Activated B cell treated with CpG ODN at 0.5 μM for 24 hours (primary cell): ENCODE measurements around the gene SLC9A9. TPM values are rescaled to one million over a fixed set of nuclear protein-coding genes. Genes with fewer than 3 reads are reported as not detected.

ENCODE experiments used
- ATAC-seq: fragments of 200-7000 bp; cut with Tn5 transposase; one replicate; pipeline ENCODE4 v1.10.0; 2021; ENCODE audit warnings: low read depth, mild to moderate bottlenecking, moderate library complexity
- CTCF ChIA-PET: fragments of 350-600 bp; sonication (Branson Sonifier 250); formaldehyde crosslinking; loops from one replicate; lab custom pipeline; 2021; ENCODE audit warnings: antibody characterized with exemption; lab: Charles Lee
- POLR2A ChIA-PET: fragments of 350-600 bp; sonication (Branson Sonifier 250); formaldehyde crosslinking; loops from one replicate; lab custom pipeline; 2021; ENCODE audit warnings: antibody characterized with exemption; lab: Charles Lee
- DNase-seq: peaks from one replicate; pipeline ENCODE4 v3.0.0; 2022
- H3K27ac Mint-ChIP-seq: one replicate; pipeline ENCODE4 v1.8.0; 2020; ENCODE audit warnings: mixed read lengths
- H3K27me3 Mint-ChIP-seq: one replicate; pipeline ENCODE4 v1.8.0; 2021; ENCODE audit warnings: mixed read lengths
- H3K36me3 Mint-ChIP-seq: one replicate; pipeline ENCODE4 v1.8.0; 2021; ENCODE audit warnings: low read depth, mixed read lengths
- H3K4me1 Mint-ChIP-seq: one replicate; pipeline ENCODE4 v1.8.0; 2021; ENCODE audit warnings: mixed read lengths
- H3K4me3 Mint-ChIP-seq: one replicate; pipeline ENCODE4 v1.8.0; 2020; ENCODE audit warnings: mild to moderate bottlenecking, mixed read lengths
- H3K9me3 Mint-ChIP-seq: one replicate; pipeline ENCODE4 v1.8.0; 2020; ENCODE audit warnings: mixed read lengths
- intact Hi-C: fragments of 100-400 bp; cut with micrococcal nuclease; formaldehyde crosslinking; loops from one replicate; pipeline ENCODE4 v1.15.1; 2024
- total RNA-seq: library from RNA; stranded (reverse); gene quantifications from 2 replicates; pipeline ENCODE4 v1.2.3, GENCODE V29; 2022
- TF ChIP-seq, protein P1 (sequence below): fragments of 200-600 bp; IDR thresholded peaks from one replicate; pipeline ENCODE4 v1.8.0; 2022; ENCODE audit warnings: antibody characterized with exemption, mild to moderate bottlenecking

SLC9A9 gene
- total RNA-seq, 1 donor from 2014 or later: 9.4 TPM

DNA sequence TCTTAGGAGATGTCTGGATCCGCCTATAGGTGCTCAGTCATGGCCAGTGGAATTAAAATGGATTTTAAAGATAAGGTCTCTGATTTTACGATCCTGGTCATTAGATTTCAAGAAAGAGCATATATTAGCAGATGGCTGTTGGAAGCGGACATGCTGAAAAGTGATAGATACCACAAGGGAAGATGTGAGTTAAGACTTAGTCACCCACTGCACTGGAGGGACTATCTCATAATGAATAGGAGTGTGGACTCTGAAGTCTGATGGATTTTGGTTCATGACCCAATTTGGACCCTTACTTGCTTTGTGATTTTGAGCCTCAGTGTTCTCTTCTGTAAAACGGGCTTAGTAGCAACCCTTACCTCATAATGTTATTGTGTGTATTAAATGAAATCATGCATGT is 514.0 kb downstream of the SLC9A9 start:
- TF ChIP-seq, protein P1, sequence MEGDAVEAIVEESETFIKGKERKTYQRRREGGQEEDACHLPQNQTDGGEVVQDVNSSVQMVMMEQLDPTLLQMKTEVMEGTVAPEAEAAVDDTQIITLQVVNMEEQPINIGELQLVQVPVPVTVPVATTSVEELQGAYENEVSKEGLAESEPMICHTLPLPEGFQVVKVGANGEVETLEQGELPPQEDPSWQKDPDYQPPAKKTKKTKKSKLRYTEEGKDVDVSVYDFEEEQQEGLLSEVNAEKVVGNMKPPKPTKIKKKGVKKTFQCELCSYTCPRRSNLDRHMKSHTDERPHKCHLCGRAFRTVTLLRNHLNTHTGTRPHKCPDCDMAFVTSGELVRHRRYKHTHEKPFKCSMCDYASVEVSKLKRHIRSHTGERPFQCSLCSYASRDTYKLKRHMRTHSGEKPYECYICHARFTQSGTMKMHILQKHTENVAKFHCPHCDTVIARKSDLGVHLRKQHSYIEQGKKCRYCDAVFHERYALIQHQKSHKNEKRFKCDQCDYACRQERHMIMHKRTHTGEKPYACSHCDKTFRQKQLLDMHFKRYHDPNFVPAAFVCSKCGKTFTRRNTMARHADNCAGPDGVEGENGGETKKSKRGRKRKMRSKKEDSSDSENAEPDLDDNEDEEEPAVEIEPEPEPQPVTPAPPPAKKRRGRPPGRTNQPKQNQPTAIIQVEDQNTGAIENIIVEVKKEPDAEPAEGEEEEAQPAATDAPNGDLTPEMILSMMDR: no peak
- ATAC-seq (no peak), DNase-seq (no peak)
- intact Hi-C loops: no loop called here
- POLR2A ChIA-PET: no interaction called here
- Mint-ChIP-seq H3K36me3 (no peaks in the 10 kb centered on the region), H3K4me3 (no peak overlapping the region), H3K9me3 (peaks cover 5% of the 10 kb centered on the region), H3K27me3 (no peaks in the 10 kb centered on the region), H3K27ac (no peak overlapping the region), H3K4me1 (no peaks in the 10 kb centered on the region)
- CTCF ChIA-PET: no interaction called here

DNA sequence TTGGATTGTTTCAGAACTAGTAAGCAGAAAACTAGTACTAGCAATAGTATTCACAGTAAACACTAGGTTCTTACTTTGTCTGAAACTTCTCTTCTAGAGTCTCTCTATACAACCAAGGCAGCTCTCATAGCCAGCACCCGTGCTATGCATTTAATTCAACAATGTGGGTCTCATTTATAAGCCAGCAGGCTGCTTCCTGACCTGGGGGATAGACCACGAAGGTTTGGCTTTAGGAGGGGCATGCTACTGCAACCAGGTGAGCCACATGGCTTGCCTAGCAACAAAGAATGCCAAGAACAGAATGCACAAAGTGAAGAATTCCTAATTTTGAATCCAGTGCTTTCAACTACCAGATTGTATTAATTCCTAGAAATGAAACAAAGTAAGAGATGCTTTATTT is 514.9 kb downstream of the SLC9A9 start:
- Mint-ChIP-seq H3K4me1 (no peaks in the 10 kb centered on the region), H3K9me3 (peaks cover 5% of the 10 kb centered on the region), H3K36me3 (no peaks in the 10 kb centered on the region), H3K27me3 (no peaks in the 10 kb centered on the region), H3K4me3 (no peak overlapping the region), H3K27ac (no peak overlapping the region)
- no peak for DNase-seq
- TF ChIP-seq, protein P1: no peak
- intact Hi-C loops: no loop called here
- ATAC-seq: no peak
- ChIA-PET POLR2A (no interaction called here), CTCF (no interaction called here)

DNA sequence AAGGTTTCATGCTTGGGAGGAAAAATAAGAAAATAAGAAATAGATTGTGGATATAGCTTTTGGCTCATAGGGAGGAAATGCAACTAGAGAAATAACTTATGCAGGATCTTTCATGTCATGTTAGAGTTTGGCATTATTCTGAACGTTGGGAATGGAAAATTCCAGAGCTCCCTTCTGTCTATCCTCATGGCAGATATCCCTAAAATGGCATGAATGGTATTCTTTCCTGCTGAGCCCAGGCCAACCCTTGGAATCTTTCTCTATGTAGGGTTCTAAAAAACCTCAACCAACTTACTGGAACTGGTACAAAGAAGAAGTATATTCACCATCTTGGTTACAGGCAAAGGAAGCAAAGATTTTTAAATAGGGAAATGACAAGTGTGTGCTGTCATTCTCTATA is 516.2 kb downstream of the SLC9A9 start:
- no peak for ATAC-seq
- POLR2A ChIA-PET: no interaction called here
- CTCF ChIA-PET: no interaction called here
- H3K36me3 Mint-ChIP-seq: no peaks in the 10 kb centered on the region
- H3K4me3 Mint-ChIP-seq: no peak overlapping the region
- no peaks in the 10 kb centered on the region for H3K27me3 Mint-ChIP-seq
- peaks cover 5% of the 10 kb centered on the region for H3K9me3 Mint-ChIP-seq
- DNase-seq: no peak
- TF ChIP-seq, protein P1: no peak
- intact Hi-C loops: no loop called here
- H3K27ac Mint-ChIP-seq: no peak overlapping the region
- peaks cover 8% of the 10 kb centered on the region for H3K4me1 Mint-ChIP-seq

DNA sequence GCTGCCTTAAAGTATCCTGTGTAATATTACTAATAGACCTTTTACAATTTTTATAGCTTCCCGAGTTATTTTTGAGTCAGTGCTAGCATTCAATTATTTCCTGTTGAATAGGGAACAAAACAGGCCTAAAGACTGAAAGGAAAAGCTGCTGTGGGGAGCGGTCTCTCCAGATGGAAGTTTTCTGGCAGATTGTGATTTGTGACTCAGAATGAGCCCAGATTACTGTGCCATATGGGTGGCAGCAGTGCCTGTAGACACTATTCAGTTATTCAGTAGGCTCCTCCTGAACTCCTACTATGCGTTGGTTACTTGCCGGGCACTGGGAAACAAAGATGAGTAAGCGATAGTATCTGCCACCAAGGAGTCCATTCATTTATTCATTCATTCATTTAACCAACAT is 516.9 kb downstream of the SLC9A9 start:
- POLR2A ChIA-PET: no interaction called here
- peaks cover 14% of the 10 kb centered on the region for H3K4me1 Mint-ChIP-seq
- TF ChIP-seq, protein P1: no peak
- H3K27me3 Mint-ChIP-seq: no peaks in the 10 kb centered on the region
- no peak overlapping the region for H3K4me3 Mint-ChIP-seq
- H3K9me3 Mint-ChIP-seq: peaks cover 8% of the 10 kb centered on the region
- no peak for ATAC-seq
- no peak for DNase-seq
- H3K27ac Mint-ChIP-seq: no peak overlapping the region
- intact Hi-C loops: no loop called here
- CTCF ChIA-PET: no interaction called here
- H3K36me3 Mint-ChIP-seq: no peaks in the 10 kb centered on the region

DNA sequence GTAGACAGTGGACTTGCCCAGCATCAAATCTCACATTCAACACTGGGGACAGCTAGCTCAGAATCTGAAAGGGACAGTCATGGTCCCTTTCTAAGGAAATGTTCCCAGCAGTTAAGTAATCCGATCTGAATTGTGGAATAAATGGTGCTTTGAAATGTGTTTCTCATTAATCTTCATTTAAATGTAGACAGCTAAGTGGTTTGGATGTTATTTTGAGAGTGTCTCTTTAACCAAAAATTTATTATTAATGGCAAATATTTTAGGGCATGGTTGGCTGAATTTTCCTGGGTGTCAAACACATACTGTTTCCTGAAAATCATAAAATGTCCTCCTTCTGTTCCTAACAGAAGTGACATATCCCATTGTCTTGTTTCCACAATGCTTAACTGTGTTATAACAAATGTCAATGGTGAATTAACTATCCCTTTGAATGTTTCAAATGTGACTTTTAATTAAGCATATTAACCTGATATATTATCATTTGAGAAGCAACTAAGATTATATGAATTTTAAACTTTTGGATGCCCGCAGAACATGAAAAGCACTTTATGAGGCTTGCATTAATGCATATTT is 517.9 kb downstream of the SLC9A9 start:
- TF ChIP-seq, protein P1: no peak
- DNase-seq (no peak), ATAC-seq (no peak)
- POLR2A ChIA-PET: no interaction called here
- intact Hi-C loops: no loop called here
- Mint-ChIP-seq H3K4me1 (peaks cover 18% of the 10 kb centered on the region), H3K4me3 (no peak overlapping the region), H3K27me3 (no peaks in the 10 kb centered on the region), H3K36me3 (no peaks in the 10 kb centered on the region), H3K9me3 (peaks cover 4% of the 10 kb centered on the region), H3K27ac (no peak overlapping the region)
- CTCF ChIA-PET: no interaction called here
